ENCODE measurements around the gene RNF123. TPM values are rescaled to one million over a fixed set of nuclear protein-coding genes. Genes with fewer than 3 reads are reported as not detected.

The RNF123 gene
- total RNA-seq, 1 experiment from 2014 or later = 46.7 TPM

- H3K79me2 ChIP-seq (ENCODE audit: low read depth) = no peaks in the 10 kb centered on the region
- H2AFZ ChIP-seq = no peak overlapping the region
- H3K4me3 ChIP-seq = no peak overlapping the region
- H3K27ac ChIP-seq = no peak overlapping the region
- BruUV-seq (replicated peaks) = no TSS peak
- no peak for DNase-seq
- no peaks in the 10 kb centered on the region for H3K27me3 ChIP-seq (ENCODE audit: insufficient read depth, low read depth)
- intact Hi-C loops (cut with micrococcal nuclease; ENCODE audit: unreplicated experiment) = loop anchor here (10.0 kb wide), 1 partner anchor 389 kb away; no protein-coding TSS in a partner anchor
- CTCF ChIA-PET = no interaction called here
- H3F3A ChIP-seq (ENCODE audit: insufficient read depth, low read depth) = no peaks in the 10 kb centered on the region; the same call in 1 of the 2 replicates
- H4K20me1 ChIP-seq (ENCODE audit: insufficient read depth) = no peaks in the 10 kb centered on the region
- H3K4me1 ChIP-seq (replicated peaks; ENCODE audit: insufficient read depth) = no peaks in the 10 kb centered on the region
- no peaks in the 10 kb centered on the region for H3K36me3 ChIP-seq (ENCODE audit: low read depth)
- POLR2A ChIA-PET (ENCODE audit: unreplicated experiment) = no interaction called here
- H3K4me2 ChIP-seq = no peak overlapping the region
- no peak for TF ChIP-seq EZH2 (IDR thresholded peaks at IDR 0.05; ENCODE audit: low read depth)
- no peak for TF ChIP-seq CTCF (conservative IDR thresholded peaks at IDR 0.05)
- H3K9me3 ChIP-seq (ENCODE audit: insufficient read depth, low read depth) = no peaks in the 10 kb centered on the region
- no peaks in the 10 kb centered on the region for H3K9me2 ChIP-seq (ENCODE audit: insufficient read depth)
These were observed 26.8 kb downstream of the RNF123 start for GRCh38 chr3:49716169-49716568.

GRCh38 chr3:49716691-49717210 lies 27.4 kb downstream of the RNF123 start:
- Histone ChIP-seq H4K20me1 (ENCODE audit: insufficient read depth) (no peaks in the 10 kb centered on the region), H3K36me3 (ENCODE audit: low read depth) (no peaks in the 10 kb centered on the region), H3F3A (ENCODE audit: insufficient read depth, low read depth) (no peaks in the 10 kb centered on the region; the same call in 1 of the 2 replicates), H3K79me2 (ENCODE audit: low read depth) (no peaks in the 10 kb centered on the region), H2AFZ (no peak overlapping the region), H3K4me1 (replicated peaks; ENCODE audit: insufficient read depth) (no peaks in the 10 kb centered on the region), H3K27ac (no peak overlapping the region), H3K4me2 (no peak overlapping the region), H3K9me2 (ENCODE audit: insufficient read depth) (no peaks in the 10 kb centered on the region), H3K27me3 (ENCODE audit: insufficient read depth, low read depth) (no peaks in the 10 kb centered on the region), H3K9me3 (ENCODE audit: insufficient read depth, low read depth) (no peaks in the 10 kb centered on the region), H3K4me3 (no peak overlapping the region)
- no peak for TF ChIP-seq CTCF (conservative IDR thresholded peaks at IDR 0.05)
- no peak for TF ChIP-seq EZH2 (IDR thresholded peaks at IDR 0.05; ENCODE audit: low read depth)
- BruUV-seq (replicated peaks) = no TSS peak
- no peak for DNase-seq
- CTCF ChIA-PET = no interaction called here
- intact Hi-C loops (cut with micrococcal nuclease; ENCODE audit: unreplicated experiment) = loop anchor here (10.0 kb wide), 1 partner anchor 388 kb away; no protein-coding TSS in a partner anchor
- POLR2A ChIA-PET (ENCODE audit: unreplicated experiment) = no interaction called here

- no peaks in the 10 kb centered on the region; the same call in 1 of the 2 replicates for H3F3A ChIP-seq (ENCODE audit: insufficient read depth, low read depth)
- intact Hi-C loops (cut with micrococcal nuclease; ENCODE audit: unreplicated experiment) = loop anchor here (10.0 kb wide), 1 partner anchor 387 kb away; no protein-coding TSS in a partner anchor
- BruUV-seq (replicated peaks) = no TSS peak
- H3K4me1 ChIP-seq (replicated peaks; ENCODE audit: insufficient read depth) = no peaks in the 10 kb centered on the region
- H3K27ac ChIP-seq = no peak overlapping the region
- no peak for DNase-seq
- H4K20me1 ChIP-seq (ENCODE audit: insufficient read depth) = no peaks in the 10 kb centered on the region
- H3K27me3 ChIP-seq (ENCODE audit: insufficient read depth, low read depth) = no peaks in the 10 kb centered on the region
- H3K4me2 ChIP-seq = no peak overlapping the region
- TF ChIP-seq EZH2 (IDR thresholded peaks at IDR 0.05; ENCODE audit: low read depth) (no peak), CTCF (conservative IDR thresholded peaks at IDR 0.05) (no peak)
- POLR2A ChIA-PET (ENCODE audit: unreplicated experiment) = no interaction called here
- CTCF ChIA-PET = no interaction called here
- H3K4me3 ChIP-seq = no peak overlapping the region
- H3K9me3 ChIP-seq (ENCODE audit: insufficient read depth, low read depth) = no peaks in the 10 kb centered on the region
- no peaks in the 10 kb centered on the region for H3K36me3 ChIP-seq (ENCODE audit: low read depth)
- no peaks in the 10 kb centered on the region for H3K9me2 ChIP-seq (ENCODE audit: insufficient read depth)
- H2AFZ ChIP-seq = no peak overlapping the region
- H3K79me2 ChIP-seq (ENCODE audit: low read depth) = 0 out of 2 replicates have a peak, but pooled peaks cover under 1% of the 10 kb centered on the region
These were observed 28.0 kb downstream of the RNF123 start for GRCh38 chr3:49717211-49717958.
